ENCODE results near the gene LMAN2L.

The LMAN2L gene, protein sequence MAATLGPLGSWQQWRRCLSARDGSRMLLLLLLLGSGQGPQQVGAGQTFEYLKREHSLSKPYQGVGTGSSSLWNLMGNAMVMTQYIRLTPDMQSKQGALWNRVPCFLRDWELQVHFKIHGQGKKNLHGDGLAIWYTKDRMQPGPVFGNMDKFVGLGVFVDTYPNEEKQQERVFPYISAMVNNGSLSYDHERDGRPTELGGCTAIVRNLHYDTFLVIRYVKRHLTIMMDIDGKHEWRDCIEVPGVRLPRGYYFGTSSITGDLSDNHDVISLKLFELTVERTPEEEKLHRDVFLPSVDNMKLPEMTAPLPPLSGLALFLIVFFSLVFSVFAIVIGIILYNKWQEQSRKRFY

DNA sequence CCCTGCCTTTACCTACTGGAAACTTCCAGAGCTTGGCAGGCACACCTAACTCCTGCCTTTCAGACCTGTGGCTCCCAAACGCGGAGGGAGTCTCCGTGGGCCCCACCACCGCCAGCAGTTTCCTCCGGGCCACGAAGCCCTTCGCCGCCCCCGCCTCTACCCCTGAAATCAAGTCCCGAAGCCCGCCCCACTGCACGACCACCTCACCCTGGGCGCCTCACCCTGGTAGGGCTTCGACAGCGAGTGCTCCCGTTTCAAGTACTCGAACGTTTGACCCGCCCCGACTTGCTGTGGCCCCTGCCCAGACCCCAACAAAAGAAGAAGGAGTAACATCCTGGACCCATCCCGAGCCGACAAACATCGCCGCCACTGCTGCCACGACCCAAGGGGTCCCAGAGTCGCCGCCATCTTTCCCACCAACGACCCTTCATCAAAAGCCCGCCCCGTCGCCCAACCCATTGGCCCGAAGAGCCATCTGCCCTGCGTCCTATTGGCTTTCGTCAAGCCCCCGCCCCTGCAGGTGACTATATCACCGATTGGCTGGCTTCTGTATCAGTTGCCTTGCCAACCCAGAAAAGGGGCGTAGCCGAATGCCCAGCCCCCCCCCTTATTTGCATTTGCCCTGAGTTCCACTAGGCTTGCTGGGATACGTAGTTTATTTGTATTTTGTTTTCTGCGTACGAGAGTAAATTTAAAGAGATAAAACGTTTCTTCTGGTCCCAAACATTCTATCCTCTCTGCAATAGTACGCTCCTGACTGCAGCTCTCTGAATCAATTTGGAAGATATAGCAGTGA, at the start of gene LMAN2L:
TSS of gene LMAN2L (minus strand) at position 432 of the 796 bp plus-strand sequence. CDS start at position 408, 24 bp downstream.
- DNase-seq, result peak; percentile 99

DNA sequence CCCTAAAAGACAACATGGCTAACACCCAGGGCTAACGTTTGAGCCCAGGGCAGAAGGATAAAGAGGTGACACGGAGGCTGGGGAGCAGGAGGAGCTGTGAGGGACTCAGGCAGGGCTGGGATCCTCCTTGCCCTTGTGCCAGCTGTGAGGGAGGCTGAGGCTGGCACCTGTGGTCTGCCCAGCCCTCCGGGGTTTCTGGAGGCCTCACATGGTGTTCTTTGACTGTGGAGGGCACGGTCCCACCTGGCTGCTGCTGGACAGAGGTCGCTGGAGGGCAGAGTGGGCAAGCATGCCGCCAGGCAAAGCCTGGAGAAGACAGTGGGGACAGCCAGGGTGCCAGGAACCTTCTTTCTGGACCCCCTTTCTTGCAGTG, 49.4 kb upstream of the LMAN2L start:
- no peak for DNase-seq

- DNase-seq, result peak; percentile 50
Observed at GRCh38 chr2:96788442-96789244, 48.8 kb upstream of the LMAN2L start.

- DNase-seq, result no peak
Observed at GRCh38 chr2:96787411-96787810, 47.5 kb upstream of the LMAN2L start.

- DNase-seq, result no peak
Observed at GRCh38 chr2:96783388-96783787, 43.5 kb upstream of the LMAN2L start.

DNA sequence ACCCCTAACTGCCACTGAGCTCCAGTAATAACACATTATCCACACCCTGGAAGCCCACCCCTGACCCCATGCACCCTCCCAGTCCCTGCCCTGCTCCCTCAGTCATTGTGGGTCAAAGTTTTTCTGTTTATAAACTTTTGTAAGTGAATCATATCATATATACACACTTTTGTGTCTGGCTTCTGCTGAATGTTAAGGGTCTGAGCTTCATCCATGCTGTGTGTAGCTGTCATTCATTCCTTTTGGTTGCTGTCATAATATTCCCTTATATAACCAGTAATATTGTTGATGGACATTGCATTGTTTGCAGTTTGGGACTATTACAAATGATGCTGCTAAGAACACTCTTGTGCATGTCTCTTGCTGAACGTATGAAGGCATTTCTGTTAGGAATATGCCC, 35.3 kb upstream of the LMAN2L start:
- DNase-seq, result no peak

- no peak for DNase-seq
Observed at GRCh38 chr2:96773922-96774321, 34.1 kb upstream of the LMAN2L start.

DNA sequence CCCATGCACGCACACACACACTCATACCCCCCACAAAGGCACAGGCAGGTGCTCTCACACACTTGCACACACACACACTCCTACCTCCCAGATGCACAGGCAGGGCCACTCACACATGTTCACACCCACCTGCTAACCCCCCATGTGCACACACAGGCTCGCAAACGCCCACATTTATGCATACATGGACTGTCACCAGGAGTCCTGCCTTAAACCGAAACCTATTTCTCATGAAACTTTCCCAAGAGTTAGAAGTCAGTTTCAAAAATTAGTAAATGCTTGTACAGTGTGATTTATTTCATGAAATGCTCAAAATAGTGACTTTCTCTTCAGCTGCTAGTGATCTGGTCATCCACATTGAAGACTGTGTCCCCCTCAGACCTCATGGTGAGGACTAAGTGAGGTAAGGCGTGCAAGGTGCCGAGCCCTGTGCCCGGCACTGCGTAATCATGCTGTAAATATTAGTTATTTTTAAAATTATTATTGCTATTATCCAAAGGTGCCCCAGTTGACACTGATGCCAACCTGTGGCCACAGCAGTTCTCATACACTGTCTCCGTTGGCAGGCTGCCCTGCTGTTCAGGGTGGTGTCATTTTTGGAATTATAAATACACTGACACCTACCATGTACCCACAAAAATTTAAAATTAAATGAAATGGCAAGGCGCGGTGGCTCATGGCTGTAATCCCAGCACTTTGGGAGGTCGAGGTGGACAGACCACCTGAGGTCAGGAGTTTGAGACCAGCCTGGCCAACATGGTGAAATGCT, 33.2 kb upstream of the LMAN2L start:
- DNase-seq, result no peak

DNA sequence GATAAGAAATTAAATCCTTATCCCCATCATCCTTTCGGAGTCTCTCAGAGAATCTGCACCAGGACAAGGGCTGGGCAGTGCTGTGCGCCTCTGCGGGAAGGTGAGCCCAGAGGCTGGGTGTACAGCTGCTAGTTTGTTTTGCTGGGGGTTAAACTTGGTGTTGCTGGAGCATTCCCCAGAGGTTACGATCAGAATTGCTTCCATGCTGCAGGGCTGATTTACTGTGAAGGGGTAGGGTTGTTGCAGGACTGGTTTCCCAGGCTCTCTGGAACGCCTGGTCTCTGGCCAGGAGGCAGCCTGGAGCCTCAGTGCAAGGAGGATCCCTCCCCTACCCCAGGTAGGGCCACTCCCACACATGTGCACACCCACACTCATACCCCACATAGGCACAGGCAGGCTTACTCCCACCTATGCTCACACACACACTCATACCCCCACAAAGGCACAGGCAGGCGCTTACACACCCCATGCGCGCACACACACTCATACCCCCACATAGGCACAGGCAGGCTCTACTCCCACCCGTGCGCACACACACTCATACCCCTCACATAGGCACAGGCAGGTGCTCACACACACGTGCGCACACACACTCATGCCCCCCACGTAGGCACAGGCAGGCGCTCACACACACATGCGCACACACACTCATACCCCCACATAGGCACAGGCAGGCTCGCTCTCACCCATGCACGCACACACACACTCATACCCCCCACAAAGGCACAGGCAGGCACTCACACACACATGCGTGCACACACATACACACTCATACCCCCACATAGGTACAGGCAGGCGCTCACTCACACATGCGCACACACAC, 32.1 kb upstream of the LMAN2L start:
- DNase-seq, result no peak

GRCh38 chr2:96770442-96771202, 30.8 kb upstream of the LMAN2L start:
- no peak for DNase-seq

DNA sequence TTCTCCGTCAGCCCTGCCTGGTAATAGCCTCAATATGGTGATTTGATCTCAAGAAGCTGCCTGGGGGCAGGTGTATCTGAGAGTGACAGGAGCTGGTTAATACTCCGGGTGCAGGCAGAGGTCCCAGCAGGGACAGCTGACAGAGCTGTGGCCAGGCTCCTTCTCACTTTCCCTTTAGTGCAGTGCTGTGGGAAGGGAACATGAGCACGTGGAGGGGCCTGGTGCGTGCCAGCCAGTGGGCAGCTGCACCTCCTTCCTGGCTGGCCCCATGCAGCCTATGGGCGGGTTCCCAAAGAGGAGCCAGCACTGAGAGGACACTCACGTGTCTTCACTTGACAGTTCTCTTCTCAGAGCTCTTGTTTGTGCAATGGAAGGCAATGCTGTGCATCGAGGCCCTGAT, 29.9 kb upstream of the LMAN2L start:
- peak; percentile 70 for DNase-seq

DNA sequence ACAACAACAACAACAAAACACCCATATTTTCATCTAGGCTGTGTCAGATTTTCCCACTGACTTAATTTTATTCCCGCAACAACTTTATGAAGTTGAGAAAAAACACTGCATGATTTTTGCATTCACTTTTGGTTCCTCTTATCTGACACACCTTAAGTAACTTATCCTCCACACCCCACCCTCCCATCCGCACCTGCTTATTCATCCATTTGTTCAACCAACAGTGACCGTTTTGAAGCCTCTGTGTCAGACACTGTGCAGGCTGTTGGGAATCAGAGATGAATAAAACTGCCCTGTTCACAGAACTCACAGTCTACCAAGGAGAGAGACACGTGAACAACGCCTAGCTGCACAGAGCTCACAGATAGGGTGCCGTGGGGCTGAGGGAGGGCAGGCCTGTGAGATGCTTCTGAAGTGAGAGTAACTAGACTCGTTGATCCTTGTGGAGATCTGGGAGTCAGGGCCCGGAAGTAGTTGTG, 28.3 kb upstream of the LMAN2L start:
- DNase-seq, result no peak

GRCh38 chr2:96767135-96767871, 27.4 kb upstream of the LMAN2L start:
- DNase-seq, result no peak

DNA sequence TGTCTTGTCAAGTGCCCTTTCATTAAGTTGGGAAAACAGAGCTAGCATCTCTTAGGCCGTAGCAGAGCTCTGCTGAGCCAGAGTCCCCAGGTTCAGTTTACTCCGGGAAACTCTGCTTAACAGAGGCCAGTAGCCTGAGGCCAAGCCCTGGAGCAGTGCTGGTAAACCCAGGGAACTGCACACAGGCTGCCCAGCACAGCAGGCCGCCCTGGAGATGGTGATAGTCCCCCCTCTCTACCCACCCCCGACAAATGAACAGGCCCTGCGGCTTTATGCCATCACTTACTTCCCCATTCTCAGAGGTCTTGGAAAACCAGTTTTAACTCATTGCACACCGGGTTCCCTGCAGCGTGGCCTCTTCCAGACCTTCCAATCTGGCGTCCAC, 24.4 kb upstream of the LMAN2L start:
- DNase-seq, result no peak

- no peak for DNase-seq
Observed at GRCh38 chr2:96763511-96764252, 23.8 kb upstream of the LMAN2L start.

DNA sequence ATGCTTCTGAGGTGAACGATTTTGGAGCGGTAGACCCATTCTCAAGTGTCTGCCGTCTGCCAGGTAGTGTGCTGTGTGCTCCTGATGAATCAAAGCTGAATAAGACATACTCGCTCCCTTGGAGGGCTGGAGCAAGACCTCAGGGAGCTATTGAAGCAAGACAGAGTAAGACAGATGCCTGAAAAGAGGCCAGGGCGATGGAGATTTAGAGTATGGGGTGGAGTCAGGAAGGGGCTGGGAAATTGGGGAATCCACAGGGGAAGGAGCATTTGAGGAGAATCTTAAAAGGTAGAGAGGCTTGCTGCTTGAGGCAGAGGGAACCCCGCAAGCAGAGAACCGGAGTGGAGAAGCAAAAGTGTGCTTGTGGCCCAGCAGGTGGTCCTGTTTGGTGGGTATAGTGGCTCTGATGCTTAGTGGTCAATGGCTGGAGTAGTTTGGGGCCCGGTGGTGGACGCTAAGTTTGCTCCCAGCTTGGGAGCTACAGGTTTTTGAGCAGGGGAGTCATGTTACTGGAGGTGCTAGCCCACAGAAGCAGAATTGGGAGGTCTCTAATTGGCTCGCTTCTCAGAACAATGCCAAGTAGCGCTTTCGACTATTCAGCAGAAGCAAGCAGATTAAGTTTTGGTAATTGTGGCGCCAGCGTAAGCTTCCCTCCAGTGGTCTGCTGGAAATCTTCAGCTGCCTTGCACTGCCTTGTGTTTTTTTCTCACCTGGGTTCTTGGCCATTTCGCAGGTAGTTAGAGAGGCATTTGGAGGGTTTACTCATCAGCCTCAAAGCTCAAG, 22.9 kb upstream of the LMAN2L start:
- no peak for DNase-seq

DNA sequence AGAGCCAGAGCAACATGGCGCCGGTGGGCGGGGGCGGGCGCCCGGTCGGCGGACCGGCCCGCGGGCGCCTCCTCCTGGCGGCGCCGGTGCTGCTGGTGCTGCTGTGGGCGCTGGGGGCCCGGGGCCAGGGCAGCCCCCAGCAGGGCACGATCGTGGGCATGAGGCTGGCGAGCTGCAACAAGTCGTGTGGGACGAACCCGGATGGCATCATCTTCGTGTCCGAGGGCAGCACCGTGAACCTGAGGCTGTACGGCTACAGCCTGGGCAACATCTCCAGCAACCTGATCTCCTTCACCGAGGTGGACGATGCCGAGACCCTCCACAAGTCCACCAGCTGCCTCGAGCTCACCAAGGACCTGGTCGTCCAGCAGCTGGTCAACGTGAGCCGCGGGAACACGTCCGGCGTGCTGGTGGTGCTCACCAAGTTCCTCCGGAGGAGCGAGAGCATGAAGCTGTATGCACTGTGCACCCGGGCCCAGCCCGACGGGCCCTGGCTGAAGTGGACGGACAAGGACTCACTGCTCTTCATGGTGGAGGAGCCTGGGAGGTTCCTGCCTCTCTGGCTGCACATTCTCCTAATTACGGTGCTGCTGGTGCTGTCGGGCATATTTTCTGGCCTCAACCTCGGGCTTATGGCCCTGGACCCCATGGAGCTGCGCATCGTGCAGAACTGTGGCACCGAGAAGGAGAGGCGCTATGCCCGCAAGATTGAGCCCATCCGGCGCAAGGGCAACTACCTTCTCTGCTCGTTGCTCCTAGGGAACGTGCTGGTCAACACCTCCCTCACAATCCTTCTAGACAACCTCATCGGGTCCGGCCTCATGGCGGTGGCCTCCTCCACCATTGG, 21.3 kb upstream of the LMAN2L start:
- DNase-seq, result no peak
